Skeletal muscle cell (primary cell): ENCODE results near the gene SLC7A6OS.
"Not testable (repeated sequence)": the region's sequence is repeated elsewhere in the genome, so short reads cannot be mapped to it uniquely, and the experiment has no call there.

Source experiments
- DNase-seq: peaks from one replicate; pipeline ENCODE4 v3.0.0-alpha.2; 2010; ENCODE audit warnings: low read depth
- H3K4me3 ChIP-seq: 2 replicates; pipeline ENCODE4 v1.5.1; 2011; ENCODE audit warnings: low read depth, mild to moderate bottlenecking, control low read depth, low read length, moderate library complexity

The SLC7A6OS gene

GRCh38 chr16:68306633-68307032 lies 4.1 kb downstream of the SLC7A6OS start:
- no peak for DNase-seq
- H3K4me3 ChIP-seq, result no peak overlapping the region

GRCh38 chr16:68300734-68301459 lies 9.8 kb downstream of the SLC7A6OS start:
- no peak for DNase-seq
- no peak overlapping the region for H3K4me3 ChIP-seq

GRCh38 chr16:68299571-68300453 lies 10.9 kb downstream of the SLC7A6OS start:
- DNase-seq, result no peak
- H3K4me3 ChIP-seq, result no peak overlapping the region

GRCh38 chr16:68298907-68299561 lies 11.7 kb downstream of the SLC7A6OS start:
- no peak for DNase-seq
- no peak overlapping the region for H3K4me3 ChIP-seq

- H3K4me3 ChIP-seq, result no peak overlapping the region
Measured at GRCh38 chr16:68298312-68298711, 12.4 kb downstream of the SLC7A6OS start.

GRCh38 chr16:68297908-68298307 lies 12.8 kb downstream of the SLC7A6OS start:
- H3K4me3 ChIP-seq, result no peak overlapping the region
- no peak for DNase-seq

More at GRCh38 chr16:68298312-68298711, 12.4 kb downstream of the SLC7A6OS start:
- DNase-seq, result no peak

GRCh38 chr16:68296693-68297092 lies 14.1 kb downstream of the SLC7A6OS start:
- H3K4me3 ChIP-seq, result no peak overlapping the region
- DNase-seq, result no peak

GRCh38 chr16:68296291-68296690 lies 14.5 kb downstream of the SLC7A6OS start:
- no peak for DNase-seq
- H3K4me3 ChIP-seq, result no peak overlapping the region

GRCh38 chr16:68292425-68292824 lies 18.3 kb downstream of the SLC7A6OS start:
- no peak overlapping the region for H3K4me3 ChIP-seq
- no peak for DNase-seq

GRCh38 chr16:68291227-68291626 lies 19.5 kb downstream of the SLC7A6OS start:
- H3K4me3 ChIP-seq, result no peak overlapping the region
- no peak for DNase-seq

- no peak overlapping the region for H3K4me3 ChIP-seq
Measured at GRCh38 chr16:68290450-68290849, 20.3 kb downstream of the SLC7A6OS start.

GRCh38 chr16:68289621-68290329 lies 21.0 kb downstream of the SLC7A6OS start:
- DNase-seq, result no peak
- H3K4me3 ChIP-seq, result no peak overlapping the region

More at GRCh38 chr16:68290450-68290849, 20.3 kb downstream of the SLC7A6OS start:
- no peak for DNase-seq

GRCh38 chr16:68289202-68289601 lies 21.5 kb downstream of the SLC7A6OS start:
- H3K4me3 ChIP-seq, result no peak overlapping the region
- no peak for DNase-seq

GRCh38 chr16:68288796-68289195 lies 21.9 kb downstream of the SLC7A6OS start:
- H3K4me3 ChIP-seq, DNase-seq: not testable (repeated sequence)

GRCh38 chr16:68288252-68288650 lies 22.5 kb downstream of the SLC7A6OS start:
- H3K4me3 ChIP-seq, result no peak overlapping the region

GRCh38 chr16:68287276-68288251 lies 23.2 kb downstream of the SLC7A6OS start:
- DNase-seq, result peak; percentile 62
- no peak overlapping the region for H3K4me3 ChIP-seq

More at GRCh38 chr16:68288252-68288650, 22.5 kb downstream of the SLC7A6OS start:
- no peak for DNase-seq

GRCh38 chr16:68286153-68287074 lies 24.3 kb downstream of the SLC7A6OS start:
- DNase-seq, result no peak
- no peak overlapping the region for H3K4me3 ChIP-seq
